ENCODE data around the gene TNP1.
A peak's percentile ranks its signal among the peaks of the same experiment; 100 is the strongest.

TNP1 gene

DNA sequence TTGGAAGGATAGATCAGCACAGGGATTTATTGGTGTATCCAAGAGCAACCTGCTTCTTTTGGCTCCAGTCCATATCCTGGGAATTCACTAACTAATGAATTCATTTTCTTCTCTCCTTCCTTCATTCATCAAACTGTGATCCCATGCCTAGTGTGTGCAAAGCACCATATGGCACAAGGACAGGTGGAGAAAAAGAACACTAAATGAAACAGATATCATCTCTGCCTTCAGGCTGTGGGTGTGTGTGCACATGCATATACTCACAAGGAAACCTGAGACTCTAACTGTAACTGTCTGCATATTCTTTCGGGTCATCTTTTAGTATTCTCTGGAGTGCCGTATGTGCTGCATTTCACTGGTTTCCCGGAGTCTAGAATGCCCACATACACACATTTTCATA lies 20.2 kb downstream of the TNP1 start:
- TF ChIP-seq, protein P1, sequence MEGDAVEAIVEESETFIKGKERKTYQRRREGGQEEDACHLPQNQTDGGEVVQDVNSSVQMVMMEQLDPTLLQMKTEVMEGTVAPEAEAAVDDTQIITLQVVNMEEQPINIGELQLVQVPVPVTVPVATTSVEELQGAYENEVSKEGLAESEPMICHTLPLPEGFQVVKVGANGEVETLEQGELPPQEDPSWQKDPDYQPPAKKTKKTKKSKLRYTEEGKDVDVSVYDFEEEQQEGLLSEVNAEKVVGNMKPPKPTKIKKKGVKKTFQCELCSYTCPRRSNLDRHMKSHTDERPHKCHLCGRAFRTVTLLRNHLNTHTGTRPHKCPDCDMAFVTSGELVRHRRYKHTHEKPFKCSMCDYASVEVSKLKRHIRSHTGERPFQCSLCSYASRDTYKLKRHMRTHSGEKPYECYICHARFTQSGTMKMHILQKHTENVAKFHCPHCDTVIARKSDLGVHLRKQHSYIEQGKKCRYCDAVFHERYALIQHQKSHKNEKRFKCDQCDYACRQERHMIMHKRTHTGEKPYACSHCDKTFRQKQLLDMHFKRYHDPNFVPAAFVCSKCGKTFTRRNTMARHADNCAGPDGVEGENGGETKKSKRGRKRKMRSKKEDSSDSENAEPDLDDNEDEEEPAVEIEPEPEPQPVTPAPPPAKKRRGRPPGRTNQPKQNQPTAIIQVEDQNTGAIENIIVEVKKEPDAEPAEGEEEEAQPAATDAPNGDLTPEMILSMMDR (conservative IDR thresholded peaks at IDR 0.05; ENCODE audit: control insufficient read depth, insufficient read depth, low read depth, low read length) = no peak
- no peak for DNase-seq (ENCODE audit: low read depth)
- H3K4me3 ChIP-seq (ENCODE audit: control insufficient read depth, low read depth, low read length) = no peak overlapping the region

DNA sequence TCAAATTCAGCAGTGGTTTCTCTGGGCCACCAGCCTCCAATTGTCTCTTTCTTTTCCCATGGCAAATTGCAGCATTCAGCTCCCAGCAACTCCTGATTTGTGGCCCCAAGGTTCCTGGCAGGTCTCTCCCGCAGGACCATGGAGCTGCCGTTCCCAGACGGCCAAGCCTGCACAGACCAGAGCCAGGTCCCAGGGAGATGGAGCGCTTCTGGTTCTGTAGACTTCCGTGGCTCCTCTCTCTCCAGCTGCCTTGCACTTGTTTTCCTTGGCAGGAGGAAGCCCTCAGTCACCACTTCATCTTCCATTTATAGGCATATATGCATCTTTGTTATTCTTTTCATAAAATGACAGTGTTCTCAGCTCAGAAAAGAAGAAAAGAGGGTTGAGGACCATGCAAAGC lies 21.7 kb downstream of the TNP1 start:
- DNase-seq (ENCODE audit: low read depth) = no peak
- no peak overlapping the region for H3K4me3 ChIP-seq (ENCODE audit: control insufficient read depth, low read depth, low read length)
- TF ChIP-seq, protein P1 (conservative IDR thresholded peaks at IDR 0.05; ENCODE audit: control insufficient read depth, insufficient read depth, low read depth, low read length) = no peak

DNA sequence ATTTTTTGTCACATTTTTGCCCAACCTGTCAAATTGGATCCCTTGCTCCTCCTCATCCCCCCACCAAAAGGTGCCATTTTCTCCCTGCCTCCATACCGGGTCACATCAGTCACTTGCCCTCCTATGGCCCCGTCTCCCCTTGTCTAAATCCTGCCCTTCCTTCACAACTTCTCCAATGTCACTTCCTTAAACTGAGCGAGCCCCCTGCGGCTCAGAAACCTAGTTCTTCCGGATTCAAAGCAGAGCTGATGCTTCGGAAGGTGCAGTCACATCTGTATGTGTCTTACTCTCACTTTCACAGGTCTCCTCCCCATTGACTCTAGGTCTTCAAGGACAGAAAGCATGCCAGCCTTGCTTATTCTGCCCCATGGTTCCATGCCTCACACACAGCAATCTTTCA lies 22.1 kb downstream of the TNP1 start:
- TF ChIP-seq, protein P1 (conservative IDR thresholded peaks at IDR 0.05; ENCODE audit: control insufficient read depth, insufficient read depth, low read depth, low read length) = no peak
- no peak overlapping the region for H3K4me3 ChIP-seq (ENCODE audit: control insufficient read depth, low read depth, low read length)
- DNase-seq (ENCODE audit: low read depth) = no peak

DNA sequence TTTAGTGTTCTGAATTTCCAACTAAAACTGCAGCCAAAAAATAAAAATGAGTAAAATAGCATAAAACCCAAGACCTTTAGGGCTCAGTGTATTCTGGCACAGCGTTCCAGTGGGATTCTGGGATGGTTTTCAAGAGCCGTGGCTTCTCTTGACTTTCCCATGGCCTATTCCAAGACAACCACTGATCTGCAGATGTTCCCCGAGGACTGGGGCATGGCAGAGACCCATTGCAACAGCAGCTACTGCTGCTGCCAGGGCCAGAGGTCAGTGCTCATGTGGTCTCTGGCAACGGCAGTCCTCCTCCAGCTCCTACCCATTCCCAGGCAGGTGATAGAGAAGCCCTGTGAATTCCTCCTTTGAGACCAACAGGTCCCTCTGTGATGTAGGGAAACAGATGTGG lies 26.8 kb downstream of the TNP1 start:
- DNase-seq (ENCODE audit: low read depth) = peak; percentile 2
- H3K4me3 ChIP-seq (ENCODE audit: control insufficient read depth, low read depth, low read length) = no peak overlapping the region

DNA sequence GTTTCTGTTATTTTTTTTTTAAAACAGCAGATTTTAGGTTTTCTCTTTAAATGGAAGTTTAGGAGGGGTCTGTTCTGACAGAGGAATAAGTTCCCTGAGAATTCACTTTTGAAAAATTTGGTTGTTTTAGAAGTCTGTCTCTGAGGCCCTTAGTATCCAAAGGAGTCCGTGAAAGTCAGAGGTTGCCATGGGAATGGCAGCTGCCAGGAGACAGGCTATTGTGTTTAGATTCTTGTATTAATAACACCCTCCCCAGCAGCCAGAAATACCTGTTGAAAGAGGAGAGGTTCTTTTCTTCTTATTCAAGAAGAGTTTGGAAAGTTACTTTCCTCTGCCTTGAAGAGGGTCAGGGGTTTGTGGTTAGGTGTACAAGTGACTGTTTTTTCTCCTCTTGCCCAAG lies 29.5 kb downstream of the TNP1 start:
- DNase-seq (ENCODE audit: low read depth) = no peak
- TF ChIP-seq, protein P1 (conservative IDR thresholded peaks at IDR 0.05; ENCODE audit: control insufficient read depth, insufficient read depth, low read depth, low read length) = no peak
- no peak overlapping the region for H3K4me3 ChIP-seq (ENCODE audit: control insufficient read depth, low read depth, low read length)

More for the DNA sequence above, 26.8 kb downstream of the TNP1 start:
- TF ChIP-seq, protein P1 (conservative IDR thresholded peaks at IDR 0.05; ENCODE audit: control insufficient read depth, insufficient read depth, low read depth, low read length) = no peak

- TF ChIP-seq, protein P1 (conservative IDR thresholded peaks at IDR 0.05; ENCODE audit: control insufficient read depth, insufficient read depth, low read depth, low read length) = no peak
- H3K4me3 ChIP-seq (ENCODE audit: control insufficient read depth, low read depth, low read length) = no peak overlapping the region
- peak; percentile 47 for DNase-seq (ENCODE audit: low read depth)
Measured at GRCh38 chr2:216829533-216829932, 30.3 kb downstream of the TNP1 start.

- TF ChIP-seq, protein P1 (conservative IDR thresholded peaks at IDR 0.05; ENCODE audit: control insufficient read depth, insufficient read depth, low read depth, low read length) = no peak
- DNase-seq (ENCODE audit: low read depth) = no peak
- no peak overlapping the region for H3K4me3 ChIP-seq (ENCODE audit: control insufficient read depth, low read depth, low read length)
Measured at GRCh38 chr2:216827073-216827720, 32.7 kb downstream of the TNP1 start.

Data from fibroblast of mammary gland (primary cell).